Measurements from ENCODE around the gene N4BP2L2. TPM values are rescaled to one million over a fixed set of nuclear protein-coding genes. Genes with fewer than 3 reads are reported as not detected.

Gene N4BP2L2
- total and polyA plus RNA-seq, 2 donors (not counting 3 experiments of a cell fraction or from before 2014, with no cell fraction given): 21.7 to 101 TPM

DNA sequence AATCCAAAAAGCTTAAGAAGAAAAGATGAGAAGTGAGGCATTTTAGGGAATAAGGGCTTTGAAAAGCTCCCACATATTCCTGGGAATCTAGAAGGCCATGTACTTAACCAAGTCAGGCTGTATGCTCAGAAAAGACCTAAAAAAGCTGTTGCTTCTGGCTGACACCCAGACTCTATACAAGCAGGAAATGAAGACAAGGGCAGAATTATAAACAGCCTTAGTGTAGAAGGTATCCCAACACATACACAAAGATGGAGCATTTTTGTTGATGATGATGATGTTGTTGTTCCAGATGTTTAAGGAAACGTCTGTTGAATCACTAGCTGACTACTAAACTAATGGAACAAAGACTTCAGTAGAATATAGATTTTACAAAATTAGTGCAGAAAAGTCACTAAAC is 84.6 kb downstream of the N4BP2L2 start:
- intact Hi-C loops (cut with micrococcal nuclease): no loop called here

More for the DNA sequence above, 84.6 kb downstream of the N4BP2L2 start:
- H2AFZ ChIP-seq (ENCODE audit: low read depth, low read length): no peak overlapping the region
- no peak overlapping the region for H3K4me3 ChIP-seq (replicated peaks in 1 of 3; ENCODE audit: insufficient read depth in 1 of 3, low read depth in 1 of 3, low read length in 3 of 3)
- H3K27ac ChIP-seq (ENCODE audit: insufficient read depth, low read depth, low read length): no peak overlapping the region
- dilution Hi-C loops (cut with MboI; ENCODE audit: extremely low pct_ligation_motif_present, low sequenced_read_pairs): no loop called here
- no peak for FAIRE-seq
- TF ChIP-seq GATA2 (IDR thresholded peaks at IDR 0.05; ENCODE audit: insufficient read depth, insufficient read length, low read depth, low read length) (no peak), FOS (IDR thresholded peaks at IDR 0.05; ENCODE audit: borderline replicate concordance, insufficient read depth, low read length) (no peak), POLR2A (IDR thresholded peaks at IDR 0.05; ENCODE audit: low read depth, low read length) (no peak), POLR2AphosphoS5 (IDR thresholded peaks at IDR 0.05; ENCODE audit: insufficient read depth, low read depth, low read length) (no peak), JUN (IDR thresholded peaks at IDR 0.05; ENCODE audit: borderline replicate concordance, insufficient read depth, insufficient read length, low read depth) (no peak), MYC (IDR thresholded peaks at IDR 0.05; ENCODE audit: low read depth, low read length) (no peak), EZH2 (IDR thresholded peaks at IDR 0.05; ENCODE audit: borderline replicate concordance, low read depth, low read length, severe bottlenecking) (no peak)
- TF ChIP-seq, protein P1, sequence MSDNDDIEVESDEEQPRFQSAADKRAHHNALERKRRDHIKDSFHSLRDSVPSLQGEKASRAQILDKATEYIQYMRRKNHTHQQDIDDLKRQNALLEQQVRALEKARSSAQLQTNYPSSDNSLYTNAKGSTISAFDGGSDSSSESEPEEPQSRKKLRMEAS (IDR thresholded peaks at IDR 0.05; ENCODE audit: insufficient read depth, insufficient read length): no peak
- TF ChIP-seq, protein P2, sequence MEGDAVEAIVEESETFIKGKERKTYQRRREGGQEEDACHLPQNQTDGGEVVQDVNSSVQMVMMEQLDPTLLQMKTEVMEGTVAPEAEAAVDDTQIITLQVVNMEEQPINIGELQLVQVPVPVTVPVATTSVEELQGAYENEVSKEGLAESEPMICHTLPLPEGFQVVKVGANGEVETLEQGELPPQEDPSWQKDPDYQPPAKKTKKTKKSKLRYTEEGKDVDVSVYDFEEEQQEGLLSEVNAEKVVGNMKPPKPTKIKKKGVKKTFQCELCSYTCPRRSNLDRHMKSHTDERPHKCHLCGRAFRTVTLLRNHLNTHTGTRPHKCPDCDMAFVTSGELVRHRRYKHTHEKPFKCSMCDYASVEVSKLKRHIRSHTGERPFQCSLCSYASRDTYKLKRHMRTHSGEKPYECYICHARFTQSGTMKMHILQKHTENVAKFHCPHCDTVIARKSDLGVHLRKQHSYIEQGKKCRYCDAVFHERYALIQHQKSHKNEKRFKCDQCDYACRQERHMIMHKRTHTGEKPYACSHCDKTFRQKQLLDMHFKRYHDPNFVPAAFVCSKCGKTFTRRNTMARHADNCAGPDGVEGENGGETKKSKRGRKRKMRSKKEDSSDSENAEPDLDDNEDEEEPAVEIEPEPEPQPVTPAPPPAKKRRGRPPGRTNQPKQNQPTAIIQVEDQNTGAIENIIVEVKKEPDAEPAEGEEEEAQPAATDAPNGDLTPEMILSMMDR (IDR thresholded peaks at IDR 0.05; ENCODE audit: extremely low read depth in 1 of 2, insufficient read depth in 1 of 2, low read depth in 1 of 2, low read length in 2 of 2): no peak
- no peaks in the 10 kb centered on the region for H3K36me3 ChIP-seq (ENCODE audit: control insufficient read depth in 2 of 2, extremely low read depth in 1 of 2, insufficient read depth in 2 of 2, low read length in 2 of 2)
- H3K9me1 ChIP-seq (replicated peaks; ENCODE audit: control insufficient read depth, extremely low read depth, insufficient read depth, low read length): no peaks in the 10 kb centered on the region
- no peaks in the 10 kb centered on the region for H4K20me1 ChIP-seq (replicated peaks; ENCODE audit: control insufficient read depth, extremely low read depth, insufficient read depth, low read length)
- no peaks in the 10 kb centered on the region for H3K79me2 ChIP-seq (ENCODE audit: control insufficient read depth, insufficient read depth, low read length)
- no peak overlapping the region for H3K4me2 ChIP-seq (ENCODE audit: insufficient read depth, low read length)
- BruUV-seq (replicated peaks): no TSS peak
- peak; percentile 19 for DNase-seq (ENCODE audit: low read depth, low spot score)
- no peaks in the 10 kb centered on the region for H3K27me3 ChIP-seq (ENCODE audit: control insufficient read depth in 2 of 2, insufficient read depth in 2 of 2, low read length in 2 of 2)
- no peak overlapping the region for H3K9ac ChIP-seq (replicated peaks; ENCODE audit: extremely low read depth, insufficient read depth, low read length)
- ChIA-PET POLR2A (no interaction called here), CTCF (interaction anchor here (0.9 to 1.1 kb wide), 3 partner anchors 25 to 49 kb away, joined by 3 to 4 read pairs (median 3); no protein-coding TSS in a partner anchor)
- no peaks in the 10 kb centered on the region for H3K9me3 ChIP-seq (replicated peaks; ENCODE audit: control insufficient read depth, insufficient read depth, low read length)
- H3K4me1 ChIP-seq (ENCODE audit: control insufficient read depth, extremely low read depth, insufficient read depth, low read length): no peaks in the 10 kb centered on the region
